WTC11 (cell line): Measurements from ENCODE around the gene RUNX2.

Experiments
- CTCF ChIP-seq: fragments of 200-600 bp; IDR thresholded peaks from 2 replicates; pipeline ENCODE4 v1.8.0; 2022; ENCODE audit warnings: antibody characterized with exemption
- TCF7 ChIP-seq: sonication (generic); formaldehyde crosslinking; IDR thresholded peaks from 2 replicates; pipeline ENCODE4 v1.8.0; 2022; ENCODE audit warnings: mild to moderate bottlenecking, low read depth, missing genetic modification reagents, moderate library complexity

- TF ChIP-seq CTCF (no peak), TCF7 (CRISPR knock-in tag) (no peak)
These were observed 134.3 kb downstream of the RUNX2 start for GRCh38 chr6:45462190-45463134.
